Lower leg skin (tissue), 3 donors: ENCODE data around the gene MYL4.

Experiments used
- CTCF ChIP-seq, 3 donors: fragments of 450-650 bp; IDR thresholded peaks; one replicate each; pipeline ENCODE4 v1.5.1; 2016; ENCODE audit warnings: antibody characterized with exemption in 3 of 3, mild to moderate bottlenecking in 3 of 3, moderate library complexity in 2 of 3
- POLR2A ChIP-seq, 2 donors: fragments of 450-650 bp; IDR thresholded peaks; one replicate each; pipeline ENCODE4 v1.6.1; 2016 to 2017; ENCODE audit warnings: antibody characterized with exemption in 2 of 2, mild to moderate bottlenecking in 1 of 2, moderate library complexity in 1 of 2

GRCh38 chr17:47239967-47240651, 31.0 kb downstream of the MYL4 start:
- TF ChIP-seq POLR2A (IDR thresholded peaks at IDR 0.05) (no peak), CTCF (IDR thresholded peaks at IDR 0.05) (no peak)
